Spleen (tissue), 7 donors: ENCODE results near the gene CARS2.

Experiments
- CTCF ChIP-seq, 11 experiments: fragments of 200-600 bp in 7 of 11; fragments of 450-650 bp in 4 of 11; sonication (generic) in 4 of 11; IDR thresholded peaks in 8 of 11; conservative IDR thresholded peaks in 3 of 11; 1 replicate in 7 of 11; 2 replicates in 4 of 11; pipeline versions ENCODE4 v1.4.0 to v1.8.0; 2016 to 2021; ENCODE audit warnings: antibody characterized with exemption in 11 of 11, inconsistent platforms in 4 of 11, mild to moderate bottlenecking in 1 of 11
- POLR2A ChIP-seq, 3 donors: fragments of 450-650 bp; IDR thresholded peaks; one replicate each; pipeline ENCODE4 v1.5.1; 2017; ENCODE audit warnings: antibody characterized with exemption in 3 of 3, mild to moderate bottlenecking in 1 of 3
- POLR2AphosphoS5 ChIP-seq, 3 donors: sonication (generic); formaldehyde crosslinking; IDR thresholded peaks; one replicate each; pipeline ENCODE4 v1.5.1; 2017; ENCODE audit warnings: antibody characterized with exemption in 3 of 3
- donor health status: DM: no; HTN: no; CAD: no; lungs with moderate emphysema.
- donor health status: DM: no; HTN: no; CAD: no.
- donor health status: DM: no; HTN: no; CAD: no.

- TF ChIP-seq CTCF (IDR thresholded peaks at IDR 0.05 in 8 of 11, conservative IDR thresholded peaks at IDR 0.05 in 3 of 11): no peak
- TF ChIP-seq POLR2A (IDR thresholded peaks at IDR 0.05): no peak
- TF ChIP-seq POLR2AphosphoS5 (IDR thresholded peaks at IDR 0.05): no peak
Measured at GRCh38 chr13:110648848-110649421, 57.0 kb downstream of the CARS2 start.
